ENCODE measurements around the gene CENPM.

Gene CENPM

DNA sequence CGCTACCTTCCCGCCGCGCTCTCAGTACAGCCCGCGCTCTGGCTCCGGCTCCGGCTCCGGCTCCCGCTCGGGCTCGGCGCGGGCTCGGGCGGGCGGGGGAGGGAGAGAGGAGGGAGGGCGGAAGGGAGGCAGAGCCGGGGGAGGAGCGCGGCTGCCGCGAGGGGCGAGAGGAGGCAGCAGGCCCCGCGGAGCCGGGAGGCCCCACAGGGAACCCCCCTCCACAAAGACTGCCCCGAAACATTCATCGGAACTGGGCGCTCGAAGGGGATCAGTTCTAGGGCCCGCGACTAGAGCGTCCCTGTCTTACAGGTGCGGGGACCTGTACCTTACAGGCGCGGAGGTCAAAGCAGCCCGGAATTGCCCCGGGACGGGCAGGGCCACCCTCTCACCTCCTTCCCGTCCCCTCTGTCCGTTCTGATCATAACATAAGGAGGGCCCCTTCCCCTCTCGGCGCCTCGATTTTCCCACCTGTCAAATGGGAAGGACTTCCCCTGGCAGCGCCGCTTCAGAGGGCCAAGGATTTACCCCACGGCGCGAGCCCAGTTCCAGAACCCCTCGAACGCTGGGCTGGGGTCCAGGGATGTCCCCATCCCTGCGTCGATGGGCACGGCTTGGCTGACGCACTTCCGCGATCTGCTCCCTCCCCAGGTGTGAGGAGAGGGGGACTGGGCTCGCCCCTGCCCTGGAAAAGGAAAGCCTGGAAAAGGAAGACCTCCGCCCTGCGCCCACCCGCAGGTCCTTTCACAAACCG is 31.7 kb downstream of the CENPM start, which contains the start of gene SHISA8:
TSS of gene SHISA8 (minus strand) at position 40 of the 751 bp plus-strand sequence. CDS start 407 bp downstream, outside the sequence.
- no peak for DNase-seq (ENCODE audit: low read depth)
- TF ChIP-seq, protein P1, sequence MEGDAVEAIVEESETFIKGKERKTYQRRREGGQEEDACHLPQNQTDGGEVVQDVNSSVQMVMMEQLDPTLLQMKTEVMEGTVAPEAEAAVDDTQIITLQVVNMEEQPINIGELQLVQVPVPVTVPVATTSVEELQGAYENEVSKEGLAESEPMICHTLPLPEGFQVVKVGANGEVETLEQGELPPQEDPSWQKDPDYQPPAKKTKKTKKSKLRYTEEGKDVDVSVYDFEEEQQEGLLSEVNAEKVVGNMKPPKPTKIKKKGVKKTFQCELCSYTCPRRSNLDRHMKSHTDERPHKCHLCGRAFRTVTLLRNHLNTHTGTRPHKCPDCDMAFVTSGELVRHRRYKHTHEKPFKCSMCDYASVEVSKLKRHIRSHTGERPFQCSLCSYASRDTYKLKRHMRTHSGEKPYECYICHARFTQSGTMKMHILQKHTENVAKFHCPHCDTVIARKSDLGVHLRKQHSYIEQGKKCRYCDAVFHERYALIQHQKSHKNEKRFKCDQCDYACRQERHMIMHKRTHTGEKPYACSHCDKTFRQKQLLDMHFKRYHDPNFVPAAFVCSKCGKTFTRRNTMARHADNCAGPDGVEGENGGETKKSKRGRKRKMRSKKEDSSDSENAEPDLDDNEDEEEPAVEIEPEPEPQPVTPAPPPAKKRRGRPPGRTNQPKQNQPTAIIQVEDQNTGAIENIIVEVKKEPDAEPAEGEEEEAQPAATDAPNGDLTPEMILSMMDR (IDR thresholded peaks at IDR 0.05; ENCODE audit: low read depth, low read length, missing control alignments): no peak
- H3K4me3 ChIP-seq (ENCODE audit: low read depth, low read length): no peak within 1 kb of the TSS
- in situ Hi-C loops (cut with HindIII; ENCODE audit: low sequenced_read_pairs): no loop called here

GRCh38 chr22:41914611-41915034 is 32.3 kb downstream of the CENPM start:
- no peak for DNase-seq (ENCODE audit: low read depth)
- no peak overlapping the region for H3K4me3 ChIP-seq (ENCODE audit: low read depth, low read length)
- in situ Hi-C loops (cut with HindIII; ENCODE audit: low sequenced_read_pairs): no loop called here
- TF ChIP-seq, protein P1 (IDR thresholded peaks at IDR 0.05; ENCODE audit: low read depth, low read length, missing control alignments): no peak

GRCh38 chr22:41913842-41914534 is 33.0 kb downstream of the CENPM start:
- no peak for DNase-seq (ENCODE audit: low read depth)
- in situ Hi-C loops (cut with HindIII; ENCODE audit: low sequenced_read_pairs): no loop called here
- H3K4me3 ChIP-seq (ENCODE audit: low read depth, low read length): no peak overlapping the region
- TF ChIP-seq, protein P1 (IDR thresholded peaks at IDR 0.05; ENCODE audit: low read depth, low read length, missing control alignments): no peak

DNA sequence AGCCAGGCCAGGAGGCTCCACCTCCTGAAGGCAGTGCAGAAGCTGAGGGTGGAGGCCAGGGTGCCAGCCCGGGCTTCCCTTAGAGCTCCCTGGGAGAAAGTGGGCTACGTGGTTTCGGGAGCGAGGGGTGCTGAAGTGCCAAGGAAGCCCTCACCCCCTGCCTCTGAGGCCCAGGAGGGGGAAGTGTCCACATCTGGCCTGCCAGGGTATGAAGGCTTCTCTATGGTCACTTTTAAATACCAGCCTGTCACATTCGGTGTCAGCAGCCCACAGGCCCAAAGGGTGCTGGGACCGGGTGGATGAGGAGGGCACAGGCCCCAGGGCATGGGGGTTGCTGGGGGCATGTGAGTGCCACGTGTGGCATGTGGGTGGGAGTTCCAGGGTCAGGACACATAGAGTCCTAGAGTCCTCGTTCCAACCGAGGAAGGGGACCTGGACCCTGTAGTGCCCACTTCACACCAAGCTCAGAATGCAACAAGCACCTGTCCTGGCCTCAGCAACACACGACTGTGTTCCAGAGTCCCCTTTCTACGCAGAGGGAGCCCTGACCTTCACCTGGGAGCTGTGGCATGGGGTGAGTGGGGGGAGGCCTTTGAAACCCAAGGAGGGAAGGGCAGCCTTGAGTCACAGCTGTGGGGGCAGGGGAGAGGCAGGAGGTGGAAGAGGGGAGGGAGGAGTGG is 33.8 kb downstream of the CENPM start:
- no peak for DNase-seq (ENCODE audit: low read depth)
- in situ Hi-C loops (cut with HindIII; ENCODE audit: low sequenced_read_pairs): no loop called here
- no peak overlapping the region for H3K4me3 ChIP-seq (ENCODE audit: low read depth, low read length)
- TF ChIP-seq, protein P1 (IDR thresholded peaks at IDR 0.05; ENCODE audit: low read depth, low read length, missing control alignments): no peak

DNA sequence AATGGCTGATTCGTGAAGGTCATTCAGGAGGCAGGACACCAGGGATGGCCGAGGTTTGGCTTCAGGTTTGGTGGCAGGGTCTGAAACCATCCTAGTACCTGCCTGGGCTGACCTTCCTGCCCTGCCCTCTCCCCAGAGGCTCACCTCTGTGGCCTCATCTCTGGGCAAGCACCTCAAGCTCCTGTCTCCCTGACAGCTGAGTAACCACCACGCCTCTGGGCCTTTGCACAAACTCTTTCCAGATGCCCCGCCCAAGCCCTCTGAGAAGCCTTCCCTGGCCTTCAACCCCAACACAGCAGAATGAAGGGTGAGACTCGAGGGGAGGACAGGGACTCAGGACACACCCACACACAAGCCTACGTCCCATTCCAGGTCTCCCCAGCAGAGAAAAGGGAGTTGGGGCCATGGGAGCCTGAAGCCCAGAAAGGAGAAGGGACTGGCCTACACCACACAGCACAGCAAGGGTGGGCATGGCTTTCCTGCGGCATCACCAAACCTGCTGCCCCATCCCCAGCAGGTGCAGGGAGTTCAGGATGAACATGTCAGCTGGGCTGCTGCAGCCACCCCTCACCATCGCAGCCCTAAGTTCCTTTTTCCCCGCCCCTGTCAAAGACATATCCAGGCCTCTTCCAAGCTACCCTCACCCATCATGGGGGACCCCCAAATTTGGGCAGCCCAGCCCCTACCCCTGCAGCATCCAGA is 34.5 kb downstream of the CENPM start:
- TF ChIP-seq, protein P1 (IDR thresholded peaks at IDR 0.05; ENCODE audit: low read depth, low read length, missing control alignments): no peak
- H3K4me3 ChIP-seq (ENCODE audit: low read depth, low read length): no peak overlapping the region
- no peak for DNase-seq (ENCODE audit: low read depth)
- in situ Hi-C loops (cut with HindIII; ENCODE audit: low sequenced_read_pairs): no loop called here
